ENCODE measurements around the gene ERICH4. TPM values are rescaled to one million over a fixed set of nuclear protein-coding genes. Genes with fewer than 3 reads are reported as not detected.

ERICH4 gene
- total and polyA plus RNA-seq, 9 of the 15 experiments (the other 6 are each of a cell fraction or from before 2014, with no cell fraction given) = not detected

- TF ChIP-seq, protein P1, sequence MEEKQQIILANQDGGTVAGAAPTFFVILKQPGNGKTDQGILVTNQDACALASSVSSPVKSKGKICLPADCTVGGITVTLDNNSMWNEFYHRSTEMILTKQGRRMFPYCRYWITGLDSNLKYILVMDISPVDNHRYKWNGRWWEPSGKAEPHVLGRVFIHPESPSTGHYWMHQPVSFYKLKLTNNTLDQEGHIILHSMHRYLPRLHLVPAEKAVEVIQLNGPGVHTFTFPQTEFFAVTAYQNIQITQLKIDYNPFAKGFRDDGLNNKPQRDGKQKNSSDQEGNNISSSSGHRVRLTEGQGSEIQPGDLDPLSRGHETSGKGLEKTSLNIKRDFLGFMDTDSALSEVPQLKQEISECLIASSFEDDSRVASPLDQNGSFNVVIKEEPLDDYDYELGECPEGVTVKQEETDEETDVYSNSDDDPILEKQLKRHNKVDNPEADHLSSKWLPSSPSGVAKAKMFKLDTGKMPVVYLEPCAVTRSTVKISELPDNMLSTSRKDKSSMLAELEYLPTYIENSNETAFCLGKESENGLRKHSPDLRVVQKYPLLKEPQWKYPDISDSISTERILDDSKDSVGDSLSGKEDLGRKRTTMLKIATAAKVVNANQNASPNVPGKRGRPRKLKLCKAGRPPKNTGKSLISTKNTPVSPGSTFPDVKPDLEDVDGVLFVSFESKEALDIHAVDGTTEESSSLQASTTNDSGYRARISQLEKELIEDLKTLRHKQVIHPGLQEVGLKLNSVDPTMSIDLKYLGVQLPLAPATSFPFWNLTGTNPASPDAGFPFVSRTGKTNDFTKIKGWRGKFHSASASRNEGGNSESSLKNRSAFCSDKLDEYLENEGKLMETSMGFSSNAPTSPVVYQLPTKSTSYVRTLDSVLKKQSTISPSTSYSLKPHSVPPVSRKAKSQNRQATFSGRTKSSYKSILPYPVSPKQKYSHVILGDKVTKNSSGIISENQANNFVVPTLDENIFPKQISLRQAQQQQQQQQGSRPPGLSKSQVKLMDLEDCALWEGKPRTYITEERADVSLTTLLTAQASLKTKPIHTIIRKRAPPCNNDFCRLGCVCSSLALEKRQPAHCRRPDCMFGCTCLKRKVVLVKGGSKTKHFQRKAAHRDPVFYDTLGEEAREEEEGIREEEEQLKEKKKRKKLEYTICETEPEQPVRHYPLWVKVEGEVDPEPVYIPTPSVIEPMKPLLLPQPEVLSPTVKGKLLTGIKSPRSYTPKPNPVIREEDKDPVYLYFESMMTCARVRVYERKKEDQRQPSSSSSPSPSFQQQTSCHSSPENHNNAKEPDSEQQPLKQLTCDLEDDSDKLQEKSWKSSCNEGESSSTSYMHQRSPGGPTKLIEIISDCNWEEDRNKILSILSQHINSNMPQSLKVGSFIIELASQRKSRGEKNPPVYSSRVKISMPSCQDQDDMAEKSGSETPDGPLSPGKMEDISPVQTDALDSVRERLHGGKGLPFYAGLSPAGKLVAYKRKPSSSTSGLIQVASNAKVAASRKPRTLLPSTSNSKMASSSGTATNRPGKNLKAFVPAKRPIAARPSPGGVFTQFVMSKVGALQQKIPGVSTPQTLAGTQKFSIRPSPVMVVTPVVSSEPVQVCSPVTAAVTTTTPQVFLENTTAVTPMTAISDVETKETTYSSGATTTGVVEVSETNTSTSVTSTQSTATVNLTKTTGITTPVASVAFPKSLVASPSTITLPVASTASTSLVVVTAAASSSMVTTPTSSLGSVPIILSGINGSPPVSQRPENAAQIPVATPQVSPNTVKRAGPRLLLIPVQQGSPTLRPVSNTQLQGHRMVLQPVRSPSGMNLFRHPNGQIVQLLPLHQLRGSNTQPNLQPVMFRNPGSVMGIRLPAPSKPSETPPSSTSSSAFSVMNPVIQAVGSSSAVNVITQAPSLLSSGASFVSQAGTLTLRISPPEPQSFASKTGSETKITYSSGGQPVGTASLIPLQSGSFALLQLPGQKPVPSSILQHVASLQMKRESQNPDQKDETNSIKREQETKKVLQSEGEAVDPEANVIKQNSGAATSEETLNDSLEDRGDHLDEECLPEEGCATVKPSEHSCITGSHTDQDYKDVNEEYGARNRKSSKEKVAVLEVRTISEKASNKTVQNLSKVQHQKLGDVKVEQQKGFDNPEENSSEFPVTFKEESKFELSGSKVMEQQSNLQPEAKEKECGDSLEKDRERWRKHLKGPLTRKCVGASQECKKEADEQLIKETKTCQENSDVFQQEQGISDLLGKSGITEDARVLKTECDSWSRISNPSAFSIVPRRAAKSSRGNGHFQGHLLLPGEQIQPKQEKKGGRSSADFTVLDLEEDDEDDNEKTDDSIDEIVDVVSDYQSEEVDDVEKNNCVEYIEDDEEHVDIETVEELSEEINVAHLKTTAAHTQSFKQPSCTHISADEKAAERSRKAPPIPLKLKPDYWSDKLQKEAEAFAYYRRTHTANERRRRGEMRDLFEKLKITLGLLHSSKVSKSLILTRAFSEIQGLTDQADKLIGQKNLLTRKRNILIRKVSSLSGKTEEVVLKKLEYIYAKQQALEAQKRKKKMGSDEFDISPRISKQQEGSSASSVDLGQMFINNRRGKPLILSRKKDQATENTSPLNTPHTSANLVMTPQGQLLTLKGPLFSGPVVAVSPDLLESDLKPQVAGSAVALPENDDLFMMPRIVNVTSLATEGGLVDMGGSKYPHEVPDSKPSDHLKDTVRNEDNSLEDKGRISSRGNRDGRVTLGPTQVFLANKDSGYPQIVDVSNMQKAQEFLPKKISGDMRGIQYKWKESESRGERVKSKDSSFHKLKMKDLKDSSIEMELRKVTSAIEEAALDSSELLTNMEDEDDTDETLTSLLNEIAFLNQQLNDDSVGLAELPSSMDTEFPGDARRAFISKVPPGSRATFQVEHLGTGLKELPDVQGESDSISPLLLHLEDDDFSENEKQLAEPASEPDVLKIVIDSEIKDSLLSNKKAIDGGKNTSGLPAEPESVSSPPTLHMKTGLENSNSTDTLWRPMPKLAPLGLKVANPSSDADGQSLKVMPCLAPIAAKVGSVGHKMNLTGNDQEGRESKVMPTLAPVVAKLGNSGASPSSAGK (IDR thresholded peaks at IDR 0.05) = no peak; the same call in 1 of the 2 replicates
- no peak for TF ChIP-seq ELF2 (CRISPR knock-in tag; IDR thresholded peaks at IDR 0.05)
- no peak for TF ChIP-seq ZNF253 (CRISPR knock-in tag; conservative IDR thresholded peaks at IDR 0.05)
- no peak for TF ChIP-seq E2F4 (CRISPR knock-in tag; IDR thresholded peaks at IDR 0.05; ENCODE audit: low read depth)
- TF ChIP-seq SMARCA5 (IDR thresholded peaks at IDR 0.05) = no peak
- TF ChIP-seq CBFA2T3 (IDR thresholded peaks at IDR 0.05) = no peak
- TF ChIP-seq SETDB1 (IDR thresholded peaks at IDR 0.05; ENCODE audit: low read length) = no peak
- TF ChIP-seq FOXK2 (conservative IDR thresholded peaks at IDR 0.05 in 1 of 2, IDR thresholded peaks at IDR 0.05 in 1 of 2; ENCODE audit: low read depth in 2 of 2) = no peak
- peak; percentile 62 for TF ChIP-seq ZBTB33 (CRISPR knock-in tag; IDR thresholded peaks at IDR 0.05)
- TF ChIP-seq POLR2H (tag; IDR thresholded peaks at IDR 0.05; ENCODE audit: low read depth) = no peak
- no peak for TF ChIP-seq CC2D1A (IDR thresholded peaks at IDR 0.05)
Measured at GRCh38 chr19:41431426-41432386, 11.2 kb upstream of the ERICH4 start (continued).
